Measurements from ENCODE around the gene CXCR3. TPM values are rescaled to one million over a fixed set of nuclear protein-coding genes. Genes with fewer than 3 reads are reported as not detected.

The CXCR3 gene
- total and polyA plus RNA-seq, 7 donors = 0.01 to 0.21 (median 0.05) TPM; not detected in 4

GRCh38 chrX:71619986-71620385, 1.7 kb upstream of the CXCR3 start:
- no peak for TF ChIP-seq CTCF (IDR thresholded peaks at IDR 0.05)
- DNase-seq = no peak
- ATAC-seq = no peak

GRCh38 chrX:71619193-71619592, 882 bp upstream of the CXCR3 start:
- no peak for ATAC-seq
- H3K27ac ChIP-seq = no peak overlapping the region
- intact Hi-C loops (cut with DNase I) = no loop called here
- no peaks in the 10 kb centered on the region for H3K36me3 ChIP-seq (ENCODE audit: insufficient read depth in 1 of 2, low read depth in 1 of 2)
- H3K4me1 ChIP-seq = peaks cover 15% of the 10 kb centered on the region
- no peak for TF ChIP-seq CTCF (IDR thresholded peaks at IDR 0.05)
- no peaks in the 10 kb centered on the region for H3K9me3 ChIP-seq
- no peaks in the 10 kb centered on the region for H3K27me3 ChIP-seq (ENCODE audit: insufficient read depth in 3 of 3, low read length in 2 of 3)
- no peak overlapping the region for H3K4me3 ChIP-seq
- WGBS, 3 donors = 87 to 93% (median 92%) methylated on average over 8 of the region's 8 CpGs
- no peak for DNase-seq

More at GRCh38 chrX:71619986-71620385, 1.7 kb upstream of the CXCR3 start:
- intact Hi-C loops (cut with DNase I) = no loop called here
- no peak overlapping the region for H3K27ac ChIP-seq
- H3K4me1 ChIP-seq = peaks cover 15% of the 10 kb centered on the region
- H3K9me3 ChIP-seq = no peaks in the 10 kb centered on the region
- H3K27me3 ChIP-seq (ENCODE audit: insufficient read depth in 3 of 3, low read length in 2 of 3) = no peaks in the 10 kb centered on the region
- H3K4me3 ChIP-seq = no peak overlapping the region
- 70 to 100% (median 92%) methylated on average over 1 of the region's 1 CpG for whole genome bisulfite sequencing, 3 donors
- no peaks in the 10 kb centered on the region for H3K36me3 ChIP-seq (ENCODE audit: insufficient read depth in 1 of 2, low read depth in 1 of 2)

GRCh38 chrX:71618787-71619186, 476 bp upstream of the CXCR3 start:
- TF ChIP-seq CTCF (IDR thresholded peaks at IDR 0.05) = no peak
- Histone ChIP-seq H3K27ac (no peak overlapping the region), H3K9me3 (no peaks in the 10 kb centered on the region), H3K4me1 (peaks cover 15% of the 10 kb centered on the region), H3K27me3 (ENCODE audit: insufficient read depth in 3 of 3, low read length in 2 of 3) (no peaks in the 10 kb centered on the region), H3K36me3 (ENCODE audit: insufficient read depth in 1 of 2, low read depth in 1 of 2) (peaks cover 0 to under 1% of the 10 kb centered on the region in 2 donors), H3K4me3 (no peak overlapping the region)
- DNase-seq (no peak), ATAC-seq (no peak)
- WGBS, 3 donors = 68 to 84% (median 73%) methylated on average over 3 of the region's 3 CpGs
- intact Hi-C loops (cut with DNase I) = no loop called here

- no peak overlapping the region for H3K27ac ChIP-seq
- intact Hi-C loops (cut with DNase I) = no loop called here
- no peaks in the 10 kb centered on the region for H3K9me3 ChIP-seq
- DNase-seq (no peak), ATAC-seq (no peak)
- WGBS, 3 donors = 73 to 82% (median 75%) methylated on average over 7 to 8 of the region's 8 CpGs
- no peak overlapping the region for H3K4me3 ChIP-seq
- peaks cover 4 to 8% of the 10 kb centered on the region in 2 donors for H3K36me3 ChIP-seq (ENCODE audit: insufficient read depth in 1 of 2, low read depth in 1 of 2)
- TF ChIP-seq CTCF (IDR thresholded peaks at IDR 0.05) = no peak
- H3K27me3 ChIP-seq (ENCODE audit: insufficient read depth in 3 of 3, low read length in 2 of 3) = no peaks in the 10 kb centered on the region
- peaks cover 6% of the 10 kb centered on the region for H3K4me1 ChIP-seq
Measured at GRCh38 chrX:71617742-71618141, 569 bp downstream of the CXCR3 start.
